GM19467 (cell line): ENCODE data around the gene ZNF80.
"Not testable (repeated sequence)": the region's sequence is repeated elsewhere in the genome, so short reads cannot be mapped to it uniquely, and the experiment has no call there.

ENCODE experiments used
- ATAC-seq: cut with Tn5 transposase; IDR thresholded peaks from one replicate; pipeline ENCODE4 v1.9.1; 2021; ENCODE audit warnings: mild to moderate bottlenecking, moderate library complexity; ENCODE audit not compliant: unreplicated experiment

Gene ZNF80

DNA sequence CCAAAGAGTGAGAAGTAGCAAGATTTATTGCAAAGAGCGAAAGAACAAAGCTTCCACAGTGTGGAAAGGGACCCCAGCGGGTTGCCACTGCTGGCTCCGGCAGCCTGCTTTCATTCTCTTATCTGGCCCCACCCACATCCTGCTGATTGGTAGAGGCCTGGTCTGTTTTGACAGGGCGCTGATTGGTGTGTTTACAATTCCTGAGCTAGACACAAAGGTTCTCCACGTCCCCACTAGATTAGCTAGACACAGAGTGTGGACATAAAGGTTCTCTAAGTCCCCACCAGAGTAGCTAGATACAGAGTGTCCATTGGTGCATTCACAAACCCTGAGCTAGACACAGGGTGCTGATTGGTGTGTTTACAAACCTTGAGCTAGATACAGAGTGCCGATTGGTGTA is at the start of gene ZNF80:
Gene ZNF80, minus strand, starts transcription at position 101 of the 400 bp plus-strand sequence. CDS start 504 bp downstream, outside the sequence.
- not testable (repeated sequence) for ATAC-seq

- ATAC-seq, result no peak
These were observed 48.9 kb upstream of the ZNF80 start for GRCh38 chr3:114286266-114286665.

DNA sequence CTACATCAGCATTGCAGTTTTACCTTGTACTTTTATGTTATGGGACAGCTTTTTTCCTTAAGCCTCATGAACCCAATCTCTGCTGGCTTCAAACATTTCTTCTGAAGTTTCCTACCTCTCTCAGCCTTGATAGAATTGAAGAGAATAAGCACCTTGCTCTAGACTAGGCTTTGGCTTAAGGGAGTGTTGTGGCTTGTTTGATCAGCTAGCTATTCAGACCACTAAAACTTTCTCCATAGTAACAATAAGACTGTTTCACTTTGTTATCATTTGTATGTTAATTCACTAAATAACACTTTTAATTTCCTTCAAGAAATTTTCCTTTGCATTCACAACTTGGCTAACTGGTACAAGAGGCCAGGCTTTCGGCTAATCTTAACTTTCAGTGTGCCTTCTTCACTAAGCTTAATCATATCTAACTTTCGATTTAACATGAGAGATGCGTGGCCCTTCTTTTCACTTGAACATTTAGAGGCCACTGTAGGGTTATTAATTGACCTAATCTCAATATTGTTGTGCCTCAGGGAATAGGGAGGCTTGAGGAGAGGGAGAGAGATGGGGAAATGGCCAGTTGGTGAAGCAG is 48.4 kb upstream of the ZNF80 start:
- no peak for ATAC-seq

DNA sequence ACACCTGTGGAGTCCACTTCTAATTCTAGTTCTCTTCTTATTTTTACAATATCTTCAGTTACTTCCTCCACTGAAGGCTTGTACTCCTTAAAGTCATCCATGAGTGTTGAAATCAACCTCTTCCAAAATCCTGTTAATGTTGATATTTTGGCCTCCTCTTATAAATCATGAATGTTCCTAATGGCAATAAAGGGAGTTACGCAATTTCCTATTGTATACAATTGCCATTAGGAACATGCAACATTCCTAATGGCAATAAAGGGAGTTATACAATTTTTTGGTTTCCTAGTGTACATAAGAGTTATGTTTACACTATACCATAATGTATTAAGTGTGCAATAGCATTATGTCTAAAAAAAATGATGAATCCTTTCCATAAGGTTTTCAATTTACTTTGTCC is 47.3 kb upstream of the ZNF80 start:
- ATAC-seq, result no peak

DNA sequence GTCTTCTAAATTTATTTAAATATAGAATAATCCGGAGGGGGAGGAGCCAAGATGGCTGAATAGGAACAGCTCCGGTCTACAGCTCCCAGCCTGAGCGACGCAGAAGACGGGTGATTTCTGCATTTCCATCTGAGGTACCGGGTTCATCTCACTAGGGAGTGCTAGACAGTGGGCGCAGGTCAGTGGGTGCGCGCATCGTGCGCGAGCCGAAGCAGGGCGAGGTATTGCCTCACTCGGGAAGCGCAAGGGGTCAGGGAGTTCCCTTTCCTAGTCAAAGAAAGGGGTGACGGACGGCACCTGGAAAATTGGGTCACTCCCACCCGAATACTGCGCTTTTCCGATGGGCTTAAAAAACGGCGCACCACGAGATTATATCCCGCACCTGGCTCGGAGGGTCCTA is 39.5 kb upstream of the ZNF80 start:
- not testable (repeated sequence) for ATAC-seq

- ATAC-seq, result no peak
These were observed 37.6 kb upstream of the ZNF80 start for GRCh38 chr3:114274929-114275328.

GRCh38 chr3:114272271-114272670 is 34.9 kb upstream of the ZNF80 start:
- ATAC-seq, result no peak

- ATAC-seq, result no peak
These were observed 32.6 kb upstream of the ZNF80 start for GRCh38 chr3:114270019-114270418.

- ATAC-seq, result no peak
These were observed 22.8 kb upstream of the ZNF80 start for GRCh38 chr3:114260152-114260551.

GRCh38 chr3:114259566-114259965 is 22.2 kb upstream of the ZNF80 start:
- ATAC-seq, result no peak

DNA sequence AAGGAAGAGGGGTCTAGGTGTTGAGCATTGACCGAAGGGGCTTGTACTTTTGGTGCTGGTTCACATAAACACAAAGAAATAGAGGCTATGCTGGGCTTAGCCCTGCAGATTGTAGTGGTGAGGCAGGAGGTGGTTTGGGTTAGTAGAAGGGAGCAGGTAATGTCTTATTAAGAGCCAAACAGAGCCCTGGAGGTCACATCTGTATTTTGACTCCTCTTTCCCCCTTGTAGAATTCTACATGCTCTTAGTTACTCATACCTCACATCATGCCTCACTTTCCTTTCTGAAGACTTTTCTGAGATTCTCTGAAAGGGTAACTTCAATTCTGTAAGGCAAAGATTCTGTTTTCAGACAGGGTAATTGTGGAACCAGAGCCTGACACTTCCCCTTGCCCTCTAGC is 16.1 kb upstream of the ZNF80 start:
- ATAC-seq, result no peak

GRCh38 chr3:114252954-114253353 is 15.6 kb upstream of the ZNF80 start:
- ATAC-seq, result no peak

- peak; percentile 86 for ATAC-seq
These were observed 5.6 kb upstream of the ZNF80 start for GRCh38 chr3:114242947-114243346.

- ATAC-seq, result no peak
These were observed 3.9 kb upstream of the ZNF80 start for GRCh38 chr3:114241262-114241661.

GRCh38 chr3:114238146-114238785 is 888 bp upstream of the ZNF80 start:
- not testable (repeated sequence) for ATAC-seq

- ATAC-seq, result no peak
These were observed 1.9 kb downstream of the ZNF80 start for GRCh38 chr3:114235431-114235830.

GRCh38 chr3:114234745-114235144 is 2.6 kb downstream of the ZNF80 start:
- ATAC-seq, result no peak

GRCh38 chr3:114231616-114232015 is 5.8 kb downstream of the ZNF80 start:
- no peak for ATAC-seq

DNA sequence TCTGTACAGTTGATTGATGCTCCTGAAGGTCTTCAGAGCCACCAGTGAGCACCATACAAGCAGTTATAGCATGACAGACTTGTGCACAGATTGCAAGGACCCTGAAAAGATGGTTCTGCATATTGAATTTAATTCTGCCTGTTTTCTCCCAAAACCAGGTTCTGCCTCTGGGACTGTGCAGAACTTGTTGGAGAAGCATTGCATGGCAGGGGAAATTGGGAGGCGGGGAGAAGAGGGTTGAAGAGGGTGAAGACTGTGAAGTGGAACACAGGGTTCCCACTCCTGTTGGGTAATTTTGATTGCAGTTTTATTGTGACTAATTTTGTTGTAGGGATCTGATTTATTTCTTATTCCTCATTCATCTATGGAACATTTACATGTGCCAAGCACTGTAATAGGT is 10.3 kb downstream of the ZNF80 start:
- no peak for ATAC-seq

GRCh38 chr3:114226313-114226712 is 11.1 kb downstream of the ZNF80 start:
- no peak for ATAC-seq

DNA sequence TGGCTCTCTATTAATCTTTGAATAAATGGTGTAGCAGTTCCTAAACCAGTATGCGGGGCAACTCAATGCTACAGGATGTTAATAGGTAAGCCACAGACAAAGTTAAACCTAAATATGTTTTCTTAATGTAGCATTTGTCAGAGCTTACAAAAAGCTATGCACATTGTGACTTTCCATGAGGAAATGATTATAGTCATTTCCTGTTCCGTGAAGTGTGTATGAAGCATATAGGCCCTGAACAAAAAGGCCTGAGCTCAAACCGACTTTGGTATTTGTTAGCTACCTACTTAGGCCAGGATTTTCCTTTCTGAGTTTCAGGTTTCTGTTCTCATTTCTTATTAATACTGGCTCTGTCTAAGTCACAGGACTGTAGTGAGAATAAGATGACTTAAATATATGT is 14.2 kb downstream of the ZNF80 start:
- peak; percentile 87 for ATAC-seq

- ATAC-seq, result no peak
These were observed 15.5 kb downstream of the ZNF80 start for GRCh38 chr3:114221881-114222264.
